ENCODE data around the gene BLM. TPM values are rescaled to one million over a fixed set of nuclear protein-coding genes. Genes with fewer than 3 reads are reported as not detected.

Gene BLM
- total and polyA plus RNA-seq, 2 of the 13 experiments (the other 11 are each of a cell fraction or from before 2014, with no cell fraction given) = 5.1 to 11.8 TPM

DNA sequence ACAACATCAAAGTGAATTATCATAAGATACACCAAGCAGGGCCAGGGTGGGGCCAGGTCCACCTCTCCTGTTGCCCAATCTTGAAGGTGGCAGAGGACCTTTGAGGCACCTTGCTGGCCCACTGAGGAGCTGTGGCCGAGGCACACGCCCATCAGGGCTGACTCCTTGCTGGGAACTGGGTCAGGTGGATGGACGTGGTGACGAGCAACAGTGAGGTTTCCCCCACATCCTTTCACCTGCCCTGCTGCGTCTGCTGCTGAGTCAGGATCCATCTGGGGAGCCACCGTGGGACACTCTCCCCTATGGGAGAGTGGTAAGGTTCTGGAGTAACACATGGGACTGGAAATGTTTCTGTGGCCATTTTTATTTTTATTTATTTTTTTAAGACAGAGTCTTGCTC is 134.0 kb downstream of the BLM start:
- H3K9ac ChIP-seq (ENCODE audit: insufficient read depth, low read depth, low read length) = no peak overlapping the region
- H2AFZ ChIP-seq (ENCODE audit: low read length) = no peak overlapping the region
- H3K27me3 ChIP-seq (ENCODE audit: control insufficient read depth in 1 of 2, insufficient read depth in 2 of 2, low read length in 2 of 2) = peaks cover 2 to 16% of the 10 kb centered on the region in 2 experiments; a peak in 4 of 5 replicates
- ATAC-seq (no peak), DNase-seq (ENCODE audit: low spot score) (no peak), FAIRE-seq (no peak)
- H3K27ac ChIP-seq (ENCODE audit: extremely low read length, insufficient read depth, low read length) = no peak overlapping the region
- ChIA-PET POLR2A (no interaction called here), CTCF (ENCODE audit: low intra/inter-chr PET ratio, low total read pairs) (no interaction called here)
- WGBS (ENCODE audit: low lambda C conversion rate) = 62% methylated on average over 6 of the region's 6 CpGs
- H3K4me3 ChIP-seq (replicated peaks in 1 of 3; ENCODE audit: insufficient read depth in 1 of 3, low read depth in 2 of 3, low read length in 3 of 3) = no peak overlapping the region
- no peaks in the 10 kb centered on the region for H3K36me3 ChIP-seq (replicated peaks in 1 of 2; ENCODE audit: control insufficient read depth in 1 of 2, insufficient read depth in 2 of 2, low read length in 2 of 2)
- no peaks in the 10 kb centered on the region for H4K20me1 ChIP-seq (ENCODE audit: insufficient read depth, low read length)
- H3K79me2 ChIP-seq (ENCODE audit: insufficient read depth, low read length) = no peaks in the 10 kb centered on the region
- no TSS peak for BruUV-seq (replicated peaks)
- TF ChIP-seq MIER3 (CRISPR knock-in tag; IDR thresholded peaks at IDR 0.05; ENCODE audit: borderline replicate concordance) = no peak
- no peak for TF ChIP-seq LCORL (IDR thresholded peaks at IDR 0.05)
- no peak for TF ChIP-seq LCORL (CRISPR knock-in tag; IDR thresholded peaks at IDR 0.05)
- TF ChIP-seq TCF7 (IDR thresholded peaks at IDR 0.05; ENCODE audit: low read depth) = no peak
- TF ChIP-seq, protein P1, sequence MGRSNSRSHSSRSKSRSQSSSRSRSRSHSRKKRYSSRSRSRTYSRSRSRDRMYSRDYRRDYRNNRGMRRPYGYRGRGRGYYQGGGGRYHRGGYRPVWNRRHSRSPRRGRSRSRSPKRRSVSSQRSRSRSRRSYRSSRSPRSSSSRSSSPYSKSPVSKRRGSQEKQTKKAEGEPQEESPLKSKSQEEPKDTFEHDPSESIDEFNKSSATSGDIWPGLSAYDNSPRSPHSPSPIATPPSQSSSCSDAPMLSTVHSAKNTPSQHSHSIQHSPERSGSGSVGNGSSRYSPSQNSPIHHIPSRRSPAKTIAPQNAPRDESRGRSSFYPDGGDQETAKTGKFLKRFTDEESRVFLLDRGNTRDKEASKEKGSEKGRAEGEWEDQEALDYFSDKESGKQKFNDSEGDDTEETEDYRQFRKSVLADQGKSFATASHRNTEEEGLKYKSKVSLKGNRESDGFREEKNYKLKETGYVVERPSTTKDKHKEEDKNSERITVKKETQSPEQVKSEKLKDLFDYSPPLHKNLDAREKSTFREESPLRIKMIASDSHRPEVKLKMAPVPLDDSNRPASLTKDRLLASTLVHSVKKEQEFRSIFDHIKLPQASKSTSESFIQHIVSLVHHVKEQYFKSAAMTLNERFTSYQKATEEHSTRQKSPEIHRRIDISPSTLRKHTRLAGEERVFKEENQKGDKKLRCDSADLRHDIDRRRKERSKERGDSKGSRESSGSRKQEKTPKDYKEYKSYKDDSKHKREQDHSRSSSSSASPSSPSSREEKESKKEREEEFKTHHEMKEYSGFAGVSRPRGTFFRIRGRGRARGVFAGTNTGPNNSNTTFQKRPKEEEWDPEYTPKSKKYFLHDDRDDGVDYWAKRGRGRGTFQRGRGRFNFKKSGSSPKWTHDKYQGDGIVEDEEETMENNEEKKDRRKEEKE (IDR thresholded peaks at IDR 0.05) = no peak
- no peak for TF ChIP-seq IKZF1 (IDR thresholded peaks at IDR 0.05)
- no peak for TF ChIP-seq ZNF230 (CRISPR knock-in tag; IDR thresholded peaks at IDR 0.05)
- TF ChIP-seq ZNF549 (CRISPR knock-in tag; IDR thresholded peaks at IDR 0.05) = no peak
- TF ChIP-seq ZFP82 (CRISPR knock-in tag; IDR thresholded peaks at IDR 0.05; ENCODE audit: borderline replicate concordance) = no peak
- in situ Hi-C loops (cut with HindIII; ENCODE audit: extremely low pct_ligation_motif_present, low pct_unique_long_range_greater_than_20kb) (no loop called here), intact Hi-C loops (cut with micrococcal nuclease; ENCODE audit: unreplicated experiment) (no loop called here)
- no peaks in the 10 kb centered on the region for H3K9me3 ChIP-seq (ENCODE audit: low read length)
- H3K4me2 ChIP-seq (ENCODE audit: low read depth, low read length) = no peak overlapping the region
- peaks cover 15% of the 10 kb centered on the region for H3K4me1 ChIP-seq (ENCODE audit: insufficient read depth, low read length)

Data from HepG2 (cell line).